ENCODE results near the gene SP1. TPM values are rescaled to one million over a fixed set of nuclear protein-coding genes. Genes with fewer than 3 reads are reported as not detected.
"Not testable (repeated sequence)": the region's sequence is repeated elsewhere in the genome, so short reads cannot be mapped to it uniquely, and the experiment has no call there.

SP1 gene
- total RNA-seq, 1 experiment from 2014 or later: 87.2 TPM

GRCh38 chr12:53414756-53415417 is 34.9 kb downstream of the SP1 start:
- TF ChIP-seq ZMAT4 (CRISPR knock-in tag; IDR thresholded peaks at IDR 0.05) (no peak), ZBTB43 (CRISPR knock-in tag; IDR thresholded peaks at IDR 0.05) (no peak), TP53 (CRISPR knock-in tag; IDR thresholded peaks at IDR 0.05) (no peak), USF1 (CRISPR knock-in tag; IDR thresholded peaks at IDR 0.05) (no peak), NR2C2 (CRISPR knock-in tag; IDR thresholded peaks at IDR 0.05) (no peak), HMGXB4 (CRISPR knock-in tag; IDR thresholded peaks at IDR 0.05) (no peak), PREB (CRISPR knock-in tag; IDR thresholded peaks at IDR 0.05; ENCODE audit: borderline replicate concordance) (no peak), CREB1 (CRISPR knock-in tag; IDR thresholded peaks at IDR 0.05) (no peak), E2F5 (CRISPR knock-in tag; IDR thresholded peaks at IDR 0.05) (no peak)
- Mint-ChIP-seq H3K4me1 (peaks cover 21% of the 10 kb centered on the region), H3K27me3 (ENCODE audit: low read depth) (no peaks in the 10 kb centered on the region), H3K27ac (no peak overlapping the region), H3K36me3 (peaks cover 20% of the 10 kb centered on the region), H3K4me3 (no peak overlapping the region), H3K9me3 (no peaks in the 10 kb centered on the region)
- ChIA-PET POLR2A (interaction anchor here (0.6 to 0.7 kb wide), 2 partner anchors 94 to 118 kb away, joined by 3 to 7 read pairs; partner anchors contain the start of gene AAAS), CTCF (interaction anchor here (0.5 to 3.4 kb wide), 6 partner anchors 23 to 146 kb away, joined by 3 to 15 read pairs (median 4); partner anchors contain the start of genes AAAS and ESPL1)
- no peak; the same call in 1 of the 2 replicates for ATAC-seq
- DNase-seq (ENCODE audit: low spot score): no peak

- peaks cover 16% of the 10 kb centered on the region for H3K36me3 Mint-ChIP-seq
- H3K27ac Mint-ChIP-seq: peak overlapping the region; percentile 78
- POLR2A ChIA-PET; H3K27me3 Mint-ChIP-seq (ENCODE audit: low read depth); DNase-seq (ENCODE audit: low spot score); H3K4me3 Mint-ChIP-seq; H3K9me3 Mint-ChIP-seq: not testable (repeated sequence)
- CTCF ChIA-PET: interaction anchor here (0.5 to 3.4 kb wide), 5 partner anchors 23 to 94 kb away, joined by 3 to 15 read pairs (median 5); partner anchors contain the start of gene AAAS
- ATAC-seq: peak; percentile 63
- peaks cover 25% of the 10 kb centered on the region for H3K4me1 Mint-ChIP-seq
Observed at GRCh38 chr12:53415752-53416389, 35.9 kb downstream of the SP1 start.

- not testable (repeated sequence) for DNase-seq (ENCODE audit: low spot score); ATAC-seq; H3K9me3 Mint-ChIP-seq; H3K36me3 Mint-ChIP-seq; H3K4me3 Mint-ChIP-seq; H3K27ac Mint-ChIP-seq; H3K27me3 Mint-ChIP-seq (ENCODE audit: low read depth)
- POLR2A ChIA-PET: interaction anchor here (0.5 kb wide), 1 partner anchor 155 kb away, joined by 5 read pairs; no protein-coding TSS in a partner anchor
- CTCF ChIA-PET: interaction anchor here (0.6 to 2.7 kb wide), 3 partner anchors 20 to 96 kb away, joined by 3 to 22 read pairs (median 11); partner anchors contain the start of gene AAAS
- peaks cover 31% of the 10 kb centered on the region for H3K4me1 Mint-ChIP-seq
Observed at GRCh38 chr12:53417291-53417816, 37.4 kb downstream of the SP1 start.
